H1 (cell line): ENCODE results near the gene ZNF699. TPM values are rescaled to one million over a fixed set of nuclear protein-coding genes. Genes with fewer than 3 reads are reported as not detected.

Experiments used
- CTCF ChIA-PET: fragments of 300-600 bp; sonication (Branson Sonifier 250); formaldehyde crosslinking; loops from one replicate; lab custom pipeline; 2021; ENCODE audit not compliant: partially characterized antibody; lab: Charles Lee
- POLR2A ChIA-PET: fragments of 300-600 bp; sonication (Branson Sonifier 250); formaldehyde crosslinking; loops from one replicate; lab custom pipeline; 2021; ENCODE audit warnings: inconsistent platforms; ENCODE audit not compliant: partially characterized antibody; lab: Charles Lee
- DNase-seq, 2 experiments: peaks; one replicate each; pipeline versions ENCODE4 v3.0.0 to v3.0.0-alpha.2; 2010 to 2022; ENCODE audit warnings: low spot score in 2 of 2, low read depth in 1 of 2, mixed read lengths in 1 of 2
- FAIRE-seq: peaks from 2 replicates; lab custom pipeline; 2011; peaks lifted over from hg19 to GRCh38; lab: Jason Lieb, UNC
- H2AFZ ChIP-seq: 2 replicates; pipeline ENCODE4 v1.8.1; 2012; ENCODE audit warnings: low read length, inconsistent platforms
- H2AK5ac ChIP-seq: 2 replicates; pipeline ENCODE4 v1.6.1; 2013; ENCODE audit warnings: low read depth, low read length
- H2BK120ac ChIP-seq: replicated peaks from 2 replicates; pipeline ENCODE3; 2013; ENCODE audit warnings: low read depth, low read length, inconsistent platforms
- H2BK12ac ChIP-seq: 2 replicates; pipeline ENCODE4 v1.6.1; 2013; ENCODE audit warnings: low read depth, low read length
- H2BK15ac ChIP-seq: 2 replicates; pipeline ENCODE4 v1.6.1; 2013; ENCODE audit warnings: low read length
- H2BK20ac ChIP-seq: 2 replicates; pipeline ENCODE4 v1.6.1; 2013; ENCODE audit warnings: low read length
- H2BK5ac ChIP-seq: 2 replicates; pipeline ENCODE4 v1.6.1; 2013; ENCODE audit warnings: low read depth, low read length
- H3K14ac ChIP-seq: 2 replicates; pipeline ENCODE4 v1.6.1; 2013; ENCODE audit warnings: inconsistent platforms; ENCODE audit not compliant: insufficient read length
- H3K18ac ChIP-seq: 2 replicates; pipeline ENCODE4 v1.6.1; 2013; ENCODE audit warnings: low read length; ENCODE audit errors: extremely low read depth
- H3K23ac ChIP-seq: 2 replicates; pipeline ENCODE4 v1.6.1; 2013; ENCODE audit warnings: inconsistent platforms; ENCODE audit not compliant: insufficient read length
- H3K23me2 ChIP-seq: 2 replicates; pipeline ENCODE4 v1.6.1; 2013; ENCODE audit warnings: low read depth, low read length
- H3K27ac ChIP-seq: 2 replicates; pipeline ENCODE4 v1.6.1; 2011; ENCODE audit warnings: low read depth, low read length, inconsistent platforms
- H3K27me3 ChIP-seq, 4 experiments: replicated peaks in 1 of 4; 1 replicate in 1 of 4; 2 replicates in 3 of 4; pipeline versions ENCODE4 v1.6.1 to v1.8.1; 2011 to 2013; ENCODE audit warnings: low read length in 3 of 4, mild to moderate bottlenecking in 3 of 4, inconsistent platforms in 2 of 4, mixed read lengths in 2 of 4, moderate library complexity in 1 of 4; ENCODE audit not compliant: control insufficient read depth in 3 of 4, insufficient read depth in 3 of 4; ENCODE audit errors: extremely low read depth in 1 of 4
- H3K36me3 ChIP-seq, 4 experiments: 2 replicates each; pipeline versions ENCODE4 v1.6.1 to v1.8.1; 2011 to 2013; ENCODE audit warnings: mild to moderate bottlenecking in 4 of 4, low read length in 3 of 4, moderate library complexity in 2 of 4, control low read depth in 1 of 4, inconsistent platforms in 1 of 4; ENCODE audit not compliant: insufficient read depth in 4 of 4, control insufficient read depth in 2 of 4
- H3K4ac ChIP-seq: replicated peaks from 2 replicates; pipeline ENCODE3; 2013; ENCODE audit warnings: low read length, low read depth, mixed read lengths, inconsistent platforms; ENCODE audit not compliant: insufficient read length
- H3K4me1 ChIP-seq, 4 experiments: replicated peaks in 1 of 4; 1 replicate in 1 of 4; 2 replicates in 3 of 4; pipeline versions ENCODE4 v1.6.1 to v1.8.1; 2011 to 2013; ENCODE audit warnings: low read length in 3 of 4, inconsistent platforms in 2 of 4, mixed read lengths in 1 of 4; ENCODE audit not compliant: insufficient read depth in 4 of 4, control insufficient read depth in 3 of 4
- H3K4me2 ChIP-seq, 2 experiments: 2 replicates each; pipeline versions ENCODE4 v1.6.1 to v1.8.1; 2011 to 2013; ENCODE audit warnings: low read depth in 2 of 2, low read length in 2 of 2, control low read depth in 1 of 2, inconsistent platforms in 1 of 2, mild to moderate bottlenecking in 1 of 2; ENCODE audit not compliant: insufficient read depth in 1 of 2
- H3K4me3 ChIP-seq, 4 experiments: fragments of 200-600, 300-600 bp in 1 of 4; sonication (generic), shearing (Covaris generic), sonication (Bioruptor Twin) in 1 of 4; 2 replicates each; pipeline versions ENCODE4 v1.5.1 to v1.8.1; 2011 to 2016; ENCODE audit warnings: low read length in 4 of 4, low read depth in 3 of 4, control low read depth in 2 of 4, inconsistent platforms in 2 of 4, mild to moderate bottlenecking in 2 of 4, mixed read lengths in 1 of 4, moderate library complexity in 1 of 4; ENCODE audit not compliant: insufficient read depth in 2 of 4; ENCODE audit errors: extremely low read depth in 1 of 4
- H3K56ac ChIP-seq: replicated peaks from 2 replicates; pipeline ENCODE3; 2013; ENCODE audit warnings: low read depth, mild to moderate bottlenecking, mixed read lengths, low read length, inconsistent platforms; ENCODE audit not compliant: insufficient read length
- H3K79me1 ChIP-seq: 2 replicates; pipeline ENCODE4 v1.6.1; 2013; ENCODE audit warnings: low read depth, low read length, control low read depth
- H3K79me2 ChIP-seq, 2 experiments: 2 replicates each; pipeline versions ENCODE4 v1.6.1 to v1.8.1; 2012 to 2013; ENCODE audit warnings: low read length in 2 of 2, mild to moderate bottlenecking in 2 of 2, inconsistent platforms in 1 of 2; ENCODE audit not compliant: insufficient read depth in 2 of 2, control insufficient read depth in 1 of 2
- H3K9ac ChIP-seq, 4 experiments: replicated peaks in 1 of 4; 1 replicate in 1 of 4; 2 replicates in 3 of 4; pipeline versions ENCODE4 v1.6.1 to v1.8.1; 2011 to 2013; ENCODE audit warnings: low read depth in 3 of 4, low read length in 3 of 4, control low read depth in 2 of 4, mild to moderate bottlenecking in 2 of 4, moderate library complexity in 2 of 4, inconsistent platforms in 1 of 4; ENCODE audit errors: extremely low read depth in 1 of 4
- H3K9me3 ChIP-seq, 2 experiments: 2 replicates each; pipeline versions ENCODE4 v1.6.1 to v1.8.1; 2012 to 2013; ENCODE audit warnings: mild to moderate bottlenecking in 2 of 2, moderate library complexity in 2 of 2, control low read depth in 1 of 2, inconsistent platforms in 1 of 2, low read depth in 1 of 2, low read length in 1 of 2, mixed read lengths in 1 of 2; ENCODE audit not compliant: insufficient read depth in 2 of 2
- H4K20me1 ChIP-seq, 2 experiments: replicated peaks in 1 of 2; 2 replicates each; pipeline versions ENCODE3 to v1.8.1; 2011 to 2013; ENCODE audit warnings: inconsistent platforms in 2 of 2, low read length in 2 of 2, mild to moderate bottlenecking in 1 of 2; ENCODE audit not compliant: insufficient read depth in 2 of 2, control insufficient read depth in 1 of 2
- H4K5ac ChIP-seq: 2 replicates; pipeline ENCODE4 v1.6.1; 2013; ENCODE audit warnings: low read length, low read depth, mixed read lengths, inconsistent platforms; ENCODE audit not compliant: insufficient read length
- H4K8ac ChIP-seq: 2 replicates; pipeline ENCODE4 v1.8.0; 2013; ENCODE audit warnings: mild to moderate bottlenecking, moderate library complexity, low read length, inconsistent platforms; ENCODE audit not compliant: insufficient read depth; ENCODE audit errors: extremely low read depth
- H4K91ac ChIP-seq: replicated peaks from 2 replicates; pipeline ENCODE3; 2013; ENCODE audit warnings: low read length, mixed read lengths, inconsistent platforms; ENCODE audit not compliant: insufficient read length
- CREB1 ChIP-seq: IDR thresholded peaks from 2 replicates; pipeline ENCODE4 v1.6.1; 2012; ENCODE audit warnings: inconsistent platforms
- FOSL1 ChIP-seq: IDR thresholded peaks from 2 replicates; pipeline ENCODE4 v1.6.1; 2011; ENCODE audit warnings: mild to moderate bottlenecking, low read depth, low read length, moderate library complexity; ENCODE audit not compliant: insufficient read depth
- WGBS, 2 experiments: shearing (Covaris generic) in 1 of 2; methylation state at CpG; one replicate each; pipeline versions ENCODE4 v1.1.6 to v1.1.7; 2013 to 2015; ENCODE audit warnings: low lambda C conversion rate in 2 of 2, mixed read lengths in 2 of 2, inconsistent platforms in 1 of 2, low coverage in 1 of 2, missing lambda C conversion rate in 1 of 2; ENCODE audit not compliant: insufficient replicate concordance in 2 of 2, insufficient coverage in 1 of 2, insufficient read length in 1 of 2; ENCODE audit errors: extremely low coverage in 1 of 2, missing lambda C conversion rate in 1 of 2; 5-methylcytosine and 5-hydroxymethylcytosine counted together
- polyA plus RNA-seq, 7 experiments: library from polyadenylated mRNA; depleted of rRNA in 3 of 7; stranded (reverse) in 5 of 7; unstranded in 2 of 7; fragments of >200 nt in 5 of 7; fragments of 200-250 nt in 2 of 7; gene quantifications; 1 replicate in 5 of 7; 2 replicates in 1 of 7; 4 replicates in 1 of 7; pipeline versions ENCODE4 v1.2.1 to v1.2.3, GENCODE V29; 2011 to 2013; ENCODE audit warnings: missing spikeins in 2 of 7, mixed read lengths in 2 of 7
- total RNA-seq: library from RNA; stranded (reverse); fragmentation: NEBNext Ultra II Directional; extraction: Animal tissue kit (Norgen Biotek cat#: 25700); gene quantifications from 2 replicates; pipeline ENCODE4 v1.2.1, GENCODE V29; 2021

The ZNF699 gene
- total and polyA plus RNA-seq, 2 of the 8 experiments (the other 6 are each of a cell fraction or from before 2014, with no cell fraction given): 1.00 to 3.3 TPM

DNA sequence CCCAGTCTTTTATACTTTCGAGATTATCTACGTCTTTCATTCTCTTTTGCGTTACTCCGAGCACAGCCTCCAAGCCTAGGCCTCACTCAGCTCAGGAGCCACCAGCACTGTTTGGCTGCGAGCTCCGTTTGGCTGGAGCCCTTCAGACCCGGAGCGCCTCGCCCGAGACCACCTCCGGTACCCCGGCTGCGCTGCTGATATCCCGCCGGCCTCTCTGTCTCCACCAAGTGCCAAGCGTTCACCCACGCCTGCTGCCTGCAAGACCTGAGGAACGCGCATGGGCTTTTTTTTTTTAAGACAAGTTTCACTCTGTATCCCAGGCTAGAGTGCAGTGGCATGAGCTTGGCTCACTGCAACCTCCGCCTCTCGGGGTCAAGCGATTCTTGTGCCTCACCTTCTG, 39.0 kb upstream of the ZNF699 start:
- Histone ChIP-seq H2AFZ (no peak overlapping the region), H2AK5ac (no peak overlapping the region), H2BK15ac (no peak overlapping the region), H3K56ac (no peak overlapping the region), H4K20me1 (no peaks in the 10 kb centered on the region), H3K36me3 (peaks cover 0 to 38% (median 5%) of the 10 kb centered on the region in 4 experiments; a peak in 5 of 8 replicates), H3K23me2 (no peaks in the 10 kb centered on the region), H3K9me3 (peaks cover 54 to 58% of the 10 kb centered on the region in 2 experiments), H2BK20ac (no peak overlapping the region), H3K4ac (no peak overlapping the region), H3K27ac (no peak overlapping the region), H4K91ac (no peak overlapping the region), H2BK12ac (no peak overlapping the region), H3K23ac (no peak overlapping the region), H3K18ac (no peak overlapping the region), H3K27me3 (no peaks in the 10 kb centered on the region), H2BK120ac (no peak overlapping the region)
- FAIRE-seq (no peak), DNase-seq (no peak)
- 94% methylated on average over 22 of the region's 22 CpGs; no CpG with 5 or more reads in 1 of the 2 experiments for WGBS, 2 experiments
- TF ChIP-seq FOSL1: no peak
- TF ChIP-seq CREB1: no peak
- TF ChIP-seq, all 59 proteins: peak for 0
- H3K14ac ChIP-seq: no peak overlapping the region
- H3K9ac ChIP-seq: no peak overlapping the region
- no peak overlapping the region for H2BK5ac ChIP-seq
- H3K4me2 ChIP-seq: no peak overlapping the region
- H3K79me1 ChIP-seq: no peaks in the 10 kb centered on the region
- ChIA-PET POLR2A (interaction anchor here (0.5 to 0.6 kb wide), 2 partner anchors 13 to 174 kb away, joined by 3 read pairs; no protein-coding TSS in a partner anchor), CTCF (no interaction called here)
- no peaks in the 10 kb centered on the region for H3K79me2 ChIP-seq
- no peak overlapping the region for H4K8ac ChIP-seq
- H4K5ac ChIP-seq: no peak overlapping the region
- H3K4me1 ChIP-seq: no peaks in the 10 kb centered on the region
- H3K4me3 ChIP-seq: no peak overlapping the region
